Gastroesophageal sphincter (tissue), 4 donors: ENCODE data around the gene SNCG. TPM values are rescaled to one million over a fixed set of nuclear protein-coding genes. Genes with fewer than 3 reads are reported as not detected.
A peak's percentile ranks its signal among the peaks of the same experiment; 100 is the strongest.
"Not testable (repeated sequence)": the region's sequence is repeated elsewhere in the genome, so short reads cannot be mapped to it uniquely, and the experiment has no call there.

Experiments
- ATAC-seq: fragments of 150-250 bp; one replicate; pipeline ENCODE4 v1.9.1; 2016; ENCODE audit warnings: mild to moderate bottlenecking, moderate library complexity
- H3K27ac ChIP-seq, 4 donors: fragments of 200-600 bp; sonication (generic) in 3 of 4; 1 replicate in 3 of 4; 2 replicates in 1 of 4; pipeline ENCODE4 v1.5.1; 2016 to 2019
- H3K27me3 ChIP-seq: fragments of 200-600 bp; sonication (generic); one replicate; pipeline ENCODE4 v1.5.1; 2019
- H3K36me3 ChIP-seq, 2 donors: fragments of 200-600 bp; sonication (generic); one replicate each; pipeline ENCODE4 v1.5.1; 2019; ENCODE audit warnings: control low read depth in 1 of 2
- H3K4me1 ChIP-seq, 3 donors: fragments of 200-600 bp; sonication (generic); 1 replicate in 2 of 3; 2 replicates in 1 of 3; pipeline ENCODE4 v1.5.1; 2016 to 2019; ENCODE audit warnings: control low read depth in 2 of 3
- H3K4me3 ChIP-seq, 2 donors: fragments of 200-600 bp; sonication (generic); one replicate each; pipeline ENCODE4 v1.5.1; 2019; ENCODE audit warnings: mild to moderate bottlenecking in 1 of 2, moderate library complexity in 1 of 2
- H3K9me3 ChIP-seq, 3 donors: fragments of 200-600 bp; sonication (generic); one replicate each; pipeline ENCODE4 v1.5.1; 2017 to 2019; ENCODE audit warnings: control low read depth in 2 of 3
- EP300 ChIP-seq: sonication (generic); formaldehyde crosslinking; IDR thresholded peaks from one replicate; pipeline ENCODE4 v1.6.1; 2017; ENCODE audit warnings: antibody characterized with exemption, mild to moderate bottlenecking
- POLR2A ChIP-seq, 2 donors: fragments of 450-650 bp; IDR thresholded peaks; one replicate each; pipeline ENCODE4 v1.6.1; 2017; ENCODE audit warnings: antibody characterized with exemption in 2 of 2, mild to moderate bottlenecking in 2 of 2, moderate library complexity in 1 of 2
- POLR2AphosphoS5 ChIP-seq: sonication (generic); formaldehyde crosslinking; IDR thresholded peaks from one replicate; pipeline ENCODE4 v1.6.1; 2017; ENCODE audit warnings: antibody characterized with exemption
- WGBS, 2 donors: methylation state at CpG; one replicate each; pipeline ENCODE4 v1.1.5; 2018; ENCODE audit warnings: low coverage in 1 of 2; 5-methylcytosine and 5-hydroxymethylcytosine counted together
- total RNA-seq, 4 donors: library from RNA; depleted of rRNA; stranded (reverse); fragments of >200 nt; gene quantifications; one replicate each; pipeline ENCODE4 v1.1.0, GENCODE V29; 2016
- TF ChIP-seq, protein P1 (sequence below), 4 experiments: fragments of 200-600 bp in 2 of 4; fragments of 450-650 bp in 2 of 4; sonication (generic) in 1 of 4; IDR thresholded peaks; one replicate each; pipeline ENCODE4 v1.5.1; 2017 to 2019; ENCODE audit warnings: antibody characterized with exemption in 4 of 4, mild to moderate bottlenecking in 2 of 4, moderate library complexity in 2 of 4

SNCG gene
- total RNA-seq, 4 donors from 2014 or later: 12.8 to 102 (median 33.7) TPM

DNA sequence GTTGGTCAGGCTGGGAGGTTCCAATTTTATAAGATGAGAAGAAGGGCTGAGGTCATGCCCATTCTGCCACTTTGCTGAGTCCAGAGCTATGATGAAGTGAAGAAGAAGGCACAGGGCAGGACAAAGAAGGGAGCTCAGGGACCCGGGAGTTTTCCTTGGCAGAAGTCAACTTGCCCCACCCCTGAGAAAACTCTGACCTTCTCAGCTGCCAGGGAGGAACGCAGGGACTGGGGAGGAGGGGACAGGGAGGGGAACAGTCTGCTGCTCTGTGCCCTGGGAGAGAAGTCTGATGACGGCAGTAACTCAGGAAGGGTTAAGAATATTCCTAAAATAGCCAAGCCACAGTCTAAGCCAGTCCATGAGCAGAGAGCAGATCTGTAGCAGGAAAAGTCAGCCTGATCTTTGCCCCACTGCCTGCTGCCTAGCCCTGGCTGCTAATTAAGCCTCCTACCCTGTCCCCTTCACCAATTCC is 21.6 kb downstream of the SNCG start:
- WGBS, 2 donors: 0 to 20% methylated on average over 2 to 3 of the region's 3 CpGs
- ATAC-seq: peak; percentile 86
- H3K27ac ChIP-seq: peak overlapping the region; percentile 4 to 79 (median 68)
- TF ChIP-seq POLR2AphosphoS5 (peak; percentile 54), EP300 (no peak)
- no peaks in the 10 kb centered on the region for H3K36me3 ChIP-seq
- H3K27me3 ChIP-seq: no peaks in the 10 kb centered on the region
- H3K4me3 ChIP-seq: no peak overlapping the region
- H3K4me1 ChIP-seq: peaks cover 4 to 41% (median 18%) of the 10 kb centered on the region in 3 donors
- no peaks in the 10 kb centered on the region for H3K9me3 ChIP-seq

DNA sequence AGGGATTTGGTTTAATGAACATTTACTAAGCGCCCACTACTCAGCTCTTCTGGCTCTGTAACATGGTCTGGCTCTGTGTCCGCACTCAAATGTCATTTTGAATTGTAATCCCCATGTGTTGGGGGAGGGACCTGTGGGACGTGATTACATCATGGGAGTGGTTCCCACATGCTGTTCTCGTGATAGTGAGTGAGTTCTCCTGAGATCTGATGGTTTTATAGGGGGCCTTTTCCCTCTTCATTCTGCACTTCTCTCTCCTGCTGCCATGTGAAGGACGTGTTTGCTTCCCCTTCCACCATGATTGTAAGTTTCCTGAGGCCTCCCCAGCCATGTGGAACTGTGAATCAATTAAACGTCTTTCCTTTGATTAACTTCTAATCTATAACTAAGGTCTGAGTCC is 22.6 kb downstream of the SNCG start:
- Histone ChIP-seq H3K27ac (peak overlapping the region in 3 of 4 donors; percentile 61 to 79 (median 76)), H3K4me1 (peaks cover 4 to 41% (median 18%) of the 10 kb centered on the region in 3 donors)
- 66 to 92% methylated on average over 2 to 4 of the region's 6 CpGs for WGBS, 2 donors
- H3K4me3 ChIP-seq, H3K27me3 ChIP-seq, H3K36me3 ChIP-seq, H3K9me3 ChIP-seq: not testable (repeated sequence)
- ATAC-seq: peak; percentile 23

DNA sequence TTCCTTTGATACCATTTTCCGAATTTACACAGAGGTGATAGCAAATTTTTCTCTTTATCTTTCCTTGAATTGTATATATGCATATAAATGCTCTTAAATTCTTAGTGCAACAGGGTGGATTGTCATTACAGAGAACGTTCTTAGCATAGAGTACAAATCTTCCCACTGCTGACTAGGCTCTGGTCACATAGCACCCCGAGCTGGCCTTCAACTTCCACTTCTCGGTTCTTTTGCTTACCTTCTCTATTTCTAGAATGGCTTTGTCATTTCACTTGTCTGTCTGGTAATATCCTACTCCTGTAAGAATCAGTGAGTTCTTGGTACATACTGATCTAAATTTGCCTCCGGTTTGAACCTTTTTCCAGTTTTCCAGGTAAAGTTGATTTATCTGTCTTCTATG is 23.3 kb downstream of the SNCG start:
- Histone ChIP-seq H3K36me3 (peaks cover 0 to 7% of the 10 kb centered on the region in 2 donors), H3K4me1 (peaks cover 4 to 41% (median 18%) of the 10 kb centered on the region in 3 donors), H3K27me3 (no peaks in the 10 kb centered on the region), H3K27ac (no peak overlapping the region), H3K4me3 (no peak overlapping the region), H3K9me3 (no peaks in the 10 kb centered on the region)
- ATAC-seq: no peak
- 84 to 91% methylated on average over 4 to 5 of the region's 5 CpGs for WGBS, 2 donors
- TF ChIP-seq, protein P1, sequence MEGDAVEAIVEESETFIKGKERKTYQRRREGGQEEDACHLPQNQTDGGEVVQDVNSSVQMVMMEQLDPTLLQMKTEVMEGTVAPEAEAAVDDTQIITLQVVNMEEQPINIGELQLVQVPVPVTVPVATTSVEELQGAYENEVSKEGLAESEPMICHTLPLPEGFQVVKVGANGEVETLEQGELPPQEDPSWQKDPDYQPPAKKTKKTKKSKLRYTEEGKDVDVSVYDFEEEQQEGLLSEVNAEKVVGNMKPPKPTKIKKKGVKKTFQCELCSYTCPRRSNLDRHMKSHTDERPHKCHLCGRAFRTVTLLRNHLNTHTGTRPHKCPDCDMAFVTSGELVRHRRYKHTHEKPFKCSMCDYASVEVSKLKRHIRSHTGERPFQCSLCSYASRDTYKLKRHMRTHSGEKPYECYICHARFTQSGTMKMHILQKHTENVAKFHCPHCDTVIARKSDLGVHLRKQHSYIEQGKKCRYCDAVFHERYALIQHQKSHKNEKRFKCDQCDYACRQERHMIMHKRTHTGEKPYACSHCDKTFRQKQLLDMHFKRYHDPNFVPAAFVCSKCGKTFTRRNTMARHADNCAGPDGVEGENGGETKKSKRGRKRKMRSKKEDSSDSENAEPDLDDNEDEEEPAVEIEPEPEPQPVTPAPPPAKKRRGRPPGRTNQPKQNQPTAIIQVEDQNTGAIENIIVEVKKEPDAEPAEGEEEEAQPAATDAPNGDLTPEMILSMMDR (IDR thresholded peaks at IDR 0.05): no peak
- TF ChIP-seq POLR2AphosphoS5 (no peak), EP300 (no peak), POLR2A (IDR thresholded peaks at IDR 0.05) (no peak)

DNA sequence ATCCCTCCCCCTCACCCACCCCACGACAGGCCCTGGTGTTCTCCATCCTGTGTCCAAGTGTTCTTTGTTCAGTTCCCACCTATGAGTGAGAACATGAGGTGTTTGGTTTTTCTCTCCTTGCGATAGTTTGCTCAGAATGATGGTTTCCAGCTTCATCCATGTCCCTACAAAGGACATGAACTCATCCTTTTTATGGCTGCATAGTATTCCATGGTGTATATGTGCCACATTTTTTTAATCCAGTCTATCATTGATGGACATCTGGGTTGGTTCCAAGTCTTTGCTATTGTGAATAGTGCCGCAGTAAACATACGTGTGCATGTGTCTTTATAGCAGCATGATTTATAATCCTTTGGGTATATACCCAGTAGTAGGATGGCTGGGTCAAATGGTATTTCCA is 26.1 kb downstream of the SNCG start:
- H3K27me3 ChIP-seq, H3K36me3 ChIP-seq, ATAC-seq, H3K9me3 ChIP-seq, H3K27ac ChIP-seq, H3K4me3 ChIP-seq: not testable (repeated sequence)
- 87 to 92% methylated on average over 2 to 3 of the region's 4 CpGs for WGBS, 2 donors
- peaks cover 4 to 19% (median 12%) of the 10 kb centered on the region in 3 donors for H3K4me1 ChIP-seq

DNA sequence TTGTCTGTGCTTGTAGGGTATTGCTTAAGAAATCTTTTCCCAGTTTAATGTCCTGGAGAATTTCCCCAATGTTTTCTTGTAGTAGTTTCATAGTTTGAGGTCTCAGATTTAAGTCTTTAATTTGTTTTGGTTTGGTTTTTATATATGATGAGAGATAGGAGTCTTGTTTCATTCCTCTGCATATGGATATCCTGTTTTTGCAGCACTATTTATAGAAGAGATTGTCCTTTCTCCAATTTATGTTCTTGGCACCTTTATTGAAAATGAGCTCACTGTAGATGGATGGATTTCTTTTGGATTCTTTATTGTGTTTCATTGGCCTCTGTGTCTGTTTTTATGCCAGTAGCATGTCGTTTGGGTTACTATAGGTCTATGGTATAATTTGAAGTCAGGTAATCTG is 30.1 kb downstream of the SNCG start:
- 64 to 67% methylated on average over 1 of the region's 1 CpG for WGBS, 2 donors
- no peak for ATAC-seq
- H3K9me3 ChIP-seq: no peaks in the 10 kb centered on the region
- H3K27me3 ChIP-seq: no peaks in the 10 kb centered on the region
- no peak overlapping the region for H3K27ac ChIP-seq
- no peaks in the 10 kb centered on the region for H3K4me1 ChIP-seq
- TF ChIP-seq EP300 (no peak), POLR2A (IDR thresholded peaks at IDR 0.05) (no peak), POLR2AphosphoS5 (no peak)
- TF ChIP-seq, protein P1 (IDR thresholded peaks at IDR 0.05): no peak
- peaks cover 0 to 24% of the 10 kb centered on the region in 2 donors for H3K36me3 ChIP-seq
- no peak overlapping the region for H3K4me3 ChIP-seq

DNA sequence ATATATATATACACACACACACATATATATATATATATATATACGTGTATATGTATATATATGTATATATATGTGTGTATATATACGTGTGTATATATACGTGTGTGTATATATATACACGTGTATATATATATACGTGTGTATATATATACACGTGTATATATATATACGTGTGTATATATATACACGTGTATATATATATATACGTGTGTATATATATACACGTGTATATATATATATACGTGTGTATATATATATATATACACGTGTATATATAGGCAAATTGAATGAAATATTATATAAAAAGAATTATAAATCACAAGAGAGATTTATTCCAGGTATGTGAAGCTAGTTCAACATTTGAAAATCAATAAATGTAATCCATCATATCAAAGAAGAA is 33.0 kb downstream of the SNCG start:
- H3K36me3 ChIP-seq: peaks cover 0 to 49% of the 10 kb centered on the region in 2 donors
- ATAC-seq: not testable (repeated sequence)

DNA sequence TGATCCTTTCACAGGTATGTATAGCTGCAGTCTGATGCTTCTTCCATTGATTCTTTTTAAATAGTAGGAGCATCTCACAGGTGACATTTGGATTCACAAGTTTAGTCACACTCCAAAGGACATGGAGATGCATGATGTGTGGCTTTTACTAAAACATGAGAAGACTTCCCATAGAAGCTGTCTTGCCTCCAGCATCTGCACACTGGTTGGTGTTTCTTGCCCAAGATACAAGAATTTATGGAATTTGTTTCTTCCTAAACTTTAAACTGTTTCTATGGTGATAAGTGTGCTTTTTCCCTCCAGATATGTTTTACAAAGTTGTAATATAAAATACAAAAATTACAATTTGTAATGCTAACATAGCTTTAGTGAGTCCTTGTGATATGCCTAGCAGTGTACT is 34.1 kb downstream of the SNCG start:
- no peak overlapping the region for H3K4me3 ChIP-seq
- H3K27me3 ChIP-seq: no peaks in the 10 kb centered on the region
- H3K36me3 ChIP-seq: peaks cover 0 to 53% of the 10 kb centered on the region in 2 donors
- H3K27ac ChIP-seq: no peak overlapping the region
- no peak for TF ChIP-seq EP300
- no peak for TF ChIP-seq POLR2AphosphoS5
- TF ChIP-seq, protein P1 (IDR thresholded peaks at IDR 0.05): no peak
- no peak for TF ChIP-seq POLR2A (IDR thresholded peaks at IDR 0.05)
- H3K4me1 ChIP-seq: no peaks in the 10 kb centered on the region
- H3K9me3 ChIP-seq: no peaks in the 10 kb centered on the region
- ATAC-seq: no peak

More for the DNA sequence above, 33.0 kb downstream of the SNCG start:
- 69 to 84% methylated on average over 11 to 12 of the region's 12 CpGs for WGBS, 2 donors
- not testable (repeated sequence) for H3K4me3 ChIP-seq, H3K4me1 ChIP-seq, H3K9me3 ChIP-seq, H3K27ac ChIP-seq, H3K27me3 ChIP-seq
